Head of caudate nucleus (tissue), 42 donors: Measurements from ENCODE around the gene FUCA2.

Experiments
- DNase-seq, 42 donors: peaks; one replicate each; pipeline versions ENCODE4 v3.0.0 to v3.0.0-alpha.2; 2020 to 2021; ENCODE audit warnings: mixed read lengths in 7 of 42
- intact Hi-C: fragments of 100-400 bp; cut with DNase I; formaldehyde crosslinking; loops from one replicate; pipeline ENCODE4 v1.15.0; 2022

Gene FUCA2, protein sequence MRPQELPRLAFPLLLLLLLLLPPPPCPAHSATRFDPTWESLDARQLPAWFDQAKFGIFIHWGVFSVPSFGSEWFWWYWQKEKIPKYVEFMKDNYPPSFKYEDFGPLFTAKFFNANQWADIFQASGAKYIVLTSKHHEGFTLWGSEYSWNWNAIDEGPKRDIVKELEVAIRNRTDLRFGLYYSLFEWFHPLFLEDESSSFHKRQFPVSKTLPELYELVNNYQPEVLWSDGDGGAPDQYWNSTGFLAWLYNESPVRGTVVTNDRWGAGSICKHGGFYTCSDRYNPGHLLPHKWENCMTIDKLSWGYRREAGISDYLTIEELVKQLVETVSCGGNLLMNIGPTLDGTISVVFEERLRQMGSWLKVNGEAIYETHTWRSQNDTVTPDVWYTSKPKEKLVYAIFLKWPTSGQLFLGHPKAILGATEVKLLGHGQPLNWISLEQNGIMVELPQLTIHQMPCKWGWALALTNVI

DNA sequence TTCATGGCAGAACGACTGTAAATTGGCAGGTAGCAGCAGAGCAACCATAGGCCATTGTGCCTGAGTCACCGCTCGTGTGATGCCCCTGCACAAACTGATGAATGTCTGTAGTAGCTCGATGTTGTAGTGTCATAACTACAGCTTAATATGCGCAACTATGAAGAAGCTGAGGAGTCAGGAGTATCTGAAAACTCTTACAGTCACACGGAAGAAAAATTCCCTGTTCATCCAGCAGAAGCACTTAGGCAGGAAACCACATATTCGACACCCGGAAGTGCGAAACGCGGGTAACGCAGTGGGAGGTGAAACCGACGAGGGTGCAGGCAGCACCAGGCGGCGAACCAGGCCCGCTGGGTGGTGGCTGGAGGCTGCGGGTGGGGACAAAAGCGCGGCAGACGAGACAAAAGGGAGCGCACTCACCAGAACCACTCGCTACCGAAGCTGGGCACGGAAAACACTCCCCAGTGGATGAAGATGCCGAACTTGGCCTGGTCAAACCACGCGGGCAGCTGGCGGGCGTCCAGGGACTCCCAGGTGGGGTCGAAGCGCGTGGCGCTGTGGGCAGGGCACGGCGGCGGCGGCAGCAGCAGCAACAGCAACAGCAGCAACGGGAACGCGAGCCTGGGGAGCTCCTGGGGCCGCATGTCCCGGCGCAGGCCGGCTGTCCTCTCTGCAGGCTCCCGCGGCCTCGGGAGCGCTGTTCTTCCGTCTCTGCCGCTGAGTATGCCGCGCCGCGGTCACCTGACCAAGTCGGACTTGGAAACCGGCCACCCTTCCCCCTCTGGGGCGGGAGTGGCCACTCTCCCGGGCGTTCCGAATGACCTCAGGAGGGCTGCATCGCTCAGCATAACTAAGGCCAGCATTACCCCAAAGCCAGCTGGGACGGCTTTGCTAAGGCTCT is at the start of gene FUCA2:
FUCA2 (minus strand) TSS at position 730 of the 901 bp plus-strand sequence; CDS start at position 644, 86 bp downstream.
- peak; percentile 76 to 95 (median 89) for DNase-seq
- intact Hi-C loops: no loop called here

DNA sequence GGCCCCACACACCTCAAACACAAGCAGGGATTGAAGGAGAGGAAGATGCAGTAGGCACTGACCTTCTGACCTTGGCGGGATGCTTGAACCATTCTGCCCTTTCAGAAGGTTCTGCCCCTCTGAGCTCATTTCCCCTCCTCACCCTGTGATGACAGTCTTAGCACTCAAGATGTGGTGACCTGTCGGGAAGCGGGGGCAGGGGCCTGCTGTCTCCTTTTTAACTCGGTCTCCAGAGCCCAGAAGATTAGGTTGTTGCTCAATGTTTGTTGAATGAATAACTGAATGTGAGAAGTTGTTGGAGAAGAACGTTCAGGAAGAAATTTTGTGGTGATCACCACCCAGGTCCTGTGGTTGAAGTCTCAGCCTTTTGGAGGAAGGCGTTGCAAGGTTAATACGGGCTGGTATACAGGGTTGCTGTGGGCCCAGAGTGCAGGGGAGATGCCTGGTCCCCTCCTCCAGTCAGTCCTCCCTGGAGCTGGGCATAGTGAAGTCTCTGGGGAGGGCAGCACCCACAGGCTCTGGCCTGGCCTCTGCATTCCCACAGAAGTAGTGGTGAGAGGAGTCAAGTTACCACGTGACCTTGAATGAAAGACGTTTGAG is 49.7 kb upstream of the FUCA2 start:
- no peak for DNase-seq
- intact Hi-C loops: no loop called here

DNA sequence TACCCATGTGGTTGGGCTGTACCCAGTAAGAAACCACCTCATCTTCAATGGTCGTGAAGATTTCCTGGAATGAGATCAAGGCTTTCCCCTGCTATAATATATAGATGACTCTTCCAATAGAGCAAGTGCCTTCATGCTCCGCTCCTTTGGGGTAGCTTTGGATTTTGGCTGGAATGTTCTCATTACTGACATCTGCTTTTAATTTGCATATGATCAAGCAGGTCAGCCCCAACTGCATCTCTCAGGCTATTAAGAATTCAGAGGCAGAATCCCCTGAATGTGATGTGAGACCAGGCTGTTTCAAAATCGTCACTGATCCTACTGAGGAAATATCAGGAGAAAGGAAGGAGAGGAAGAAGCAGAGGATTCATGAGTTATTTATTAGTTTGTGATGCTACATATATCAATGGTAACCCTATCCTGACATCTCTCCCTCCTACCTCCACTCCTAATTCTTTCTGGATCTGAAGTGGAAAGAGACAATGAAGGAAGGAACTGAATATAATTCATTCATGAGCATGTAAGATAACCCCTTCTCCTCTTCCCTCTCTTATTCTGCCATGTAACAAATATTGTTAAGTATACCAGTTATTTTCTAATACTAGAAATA is 47.6 kb upstream of the FUCA2 start:
- intact Hi-C loops: no loop called here
- DNase-seq: no peak

DNA sequence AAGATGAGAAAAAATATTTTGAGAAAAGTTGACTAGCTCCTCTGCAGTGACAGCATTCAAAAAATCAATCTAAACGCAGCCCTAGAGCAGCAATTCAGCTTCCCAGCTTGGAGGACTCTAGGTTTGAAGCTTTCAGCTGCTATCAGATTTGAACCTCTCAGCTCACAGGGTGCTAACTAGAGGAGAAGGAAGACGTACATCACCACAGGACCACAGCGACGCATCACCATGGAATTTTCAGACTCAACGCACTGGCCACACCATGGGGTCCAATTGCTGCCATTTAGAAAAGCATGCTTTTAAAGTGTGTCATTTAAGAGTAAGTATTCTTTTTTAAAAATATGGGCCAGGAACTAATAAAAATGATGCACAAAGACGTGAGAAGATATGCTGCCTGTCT is 45.0 kb upstream of the FUCA2 start:
- intact Hi-C loops: no loop called here
- no peak for DNase-seq

DNA sequence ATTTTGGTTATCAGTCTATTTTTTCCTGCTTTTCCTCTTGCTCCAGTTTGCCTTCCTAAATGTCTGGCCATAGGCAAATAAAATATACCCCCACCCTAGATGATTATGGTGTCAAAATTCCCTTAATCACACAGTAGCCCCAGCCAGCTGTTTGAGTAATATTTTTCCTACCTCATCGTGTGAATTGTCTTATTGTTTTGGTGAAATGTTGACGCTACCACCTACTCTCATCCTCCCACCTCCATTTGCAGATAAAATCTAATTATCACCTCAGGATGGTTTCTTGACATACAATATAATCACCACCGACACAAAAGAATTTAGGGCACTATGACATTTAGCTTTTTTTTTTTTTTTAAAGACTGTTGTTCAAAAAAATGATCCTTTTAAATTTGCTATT is 44.1 kb upstream of the FUCA2 start:
- no peak for DNase-seq
- intact Hi-C loops: no loop called here

DNA sequence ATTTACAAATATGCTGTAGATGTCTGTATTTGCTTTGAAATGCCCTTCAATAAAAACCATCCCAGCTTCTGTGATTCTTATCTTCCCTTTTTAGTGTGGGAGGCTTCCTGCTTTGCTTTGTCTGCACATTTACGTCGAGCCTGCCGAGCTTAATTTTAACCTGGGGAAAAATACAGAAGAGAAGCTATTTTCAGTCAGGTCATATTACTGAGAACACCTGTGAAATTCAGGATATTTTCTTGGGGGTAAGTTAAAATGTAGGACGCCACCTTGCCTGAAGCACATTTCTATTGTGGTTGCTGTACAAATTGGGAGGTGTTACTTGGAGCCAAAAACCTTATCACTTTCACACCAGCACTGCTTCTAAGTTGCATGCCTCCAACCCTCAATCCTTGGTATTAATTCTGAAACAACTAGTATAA is 43.6 kb upstream of the FUCA2 start:
- no peak for DNase-seq
- intact Hi-C loops: no loop called here

DNA sequence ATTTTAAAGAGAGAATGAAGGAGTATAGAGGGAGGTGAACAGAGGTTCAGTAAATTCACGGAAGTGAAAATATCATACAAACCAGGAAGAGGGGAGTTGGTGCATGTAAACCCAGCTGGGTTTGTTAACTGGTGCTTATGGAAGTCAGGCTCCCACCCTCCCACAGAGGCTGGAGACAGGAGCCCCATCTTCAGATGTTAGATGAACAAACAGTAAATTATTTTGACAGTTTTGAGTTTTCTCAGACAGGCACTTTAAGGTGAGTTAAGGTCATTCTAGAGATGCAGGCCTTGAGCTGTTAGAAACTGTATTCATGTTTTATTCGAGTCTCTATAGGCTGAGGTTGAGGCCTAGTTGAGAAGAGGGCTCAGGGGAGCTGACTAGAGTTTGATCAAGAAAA is 41.8 kb upstream of the FUCA2 start:
- no peak for DNase-seq
- intact Hi-C loops: no loop called here

DNA sequence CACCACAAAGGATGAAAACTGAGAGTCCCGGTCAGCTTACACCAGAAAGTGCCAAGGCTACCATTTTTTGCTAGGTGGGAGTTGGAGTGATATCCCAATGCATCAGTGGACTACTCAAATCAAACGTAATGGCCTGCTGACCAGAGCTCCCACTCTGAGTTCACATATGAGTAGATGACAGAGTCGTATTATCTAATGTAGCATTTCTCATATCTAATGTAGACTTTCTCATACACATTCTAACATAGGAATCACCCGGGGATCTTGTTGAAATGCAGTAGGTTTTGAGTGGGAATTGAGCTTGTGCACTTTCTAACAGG is 38.4 kb upstream of the FUCA2 start:
- DNase-seq: no peak
- intact Hi-C loops: no loop called here

DNA sequence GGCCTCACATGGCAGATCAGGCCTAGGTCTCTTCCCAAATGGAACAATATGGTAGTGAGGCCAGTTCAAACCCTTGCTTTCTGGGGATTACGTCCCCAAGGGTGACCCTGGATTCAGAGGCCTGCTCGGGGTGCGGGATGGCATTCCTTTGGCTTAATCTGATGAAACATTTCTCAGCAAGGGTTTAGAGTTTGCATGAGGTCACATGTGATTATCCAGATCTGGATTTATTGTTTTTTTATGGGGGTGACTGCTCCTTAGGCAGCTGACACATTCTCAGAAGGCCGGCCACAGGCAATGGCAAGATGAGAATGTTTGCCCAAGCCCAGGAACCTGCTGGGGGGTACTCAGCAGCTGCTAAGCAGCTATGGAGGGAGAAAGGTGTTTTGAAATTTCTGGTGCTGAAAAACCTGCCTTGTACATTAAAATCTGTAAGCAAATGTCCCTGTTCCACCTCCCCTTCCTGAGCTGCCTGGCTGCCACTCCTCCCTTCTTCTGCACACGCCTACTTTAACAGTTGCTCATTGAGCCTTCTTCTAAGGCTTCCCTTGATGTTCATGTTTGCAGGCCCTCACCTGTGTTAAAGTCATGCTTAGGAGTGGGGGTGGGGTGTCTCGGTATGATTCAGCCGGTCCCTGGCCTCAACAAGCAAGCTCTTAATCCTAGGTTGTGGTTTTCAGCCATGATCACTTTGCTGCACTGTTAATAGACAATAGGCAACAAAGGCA is 37.9 kb upstream of the FUCA2 start:
- intact Hi-C loops: no loop called here

DNA sequence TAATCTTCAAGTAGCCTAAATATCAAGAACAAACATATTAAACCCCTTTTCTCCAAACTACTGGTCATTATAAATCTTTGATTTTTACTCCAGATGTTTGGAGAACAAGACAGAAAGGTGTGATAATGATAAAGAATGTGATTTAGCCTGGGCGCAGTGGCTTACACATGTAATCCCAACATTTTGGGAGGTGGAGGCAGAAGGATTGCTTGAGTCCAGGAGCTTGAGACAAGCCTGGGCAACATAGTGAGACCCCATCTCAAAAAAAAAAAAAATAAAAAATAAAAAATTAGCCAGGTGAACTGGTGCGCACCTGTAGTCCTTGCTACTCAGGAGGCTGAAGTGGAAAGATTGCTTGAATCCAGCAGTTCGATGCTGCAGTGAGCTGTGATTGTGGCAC is 35.1 kb upstream of the FUCA2 start:
- intact Hi-C loops: no loop called here
- DNase-seq: no peak

More for the DNA sequence above, 37.9 kb upstream of the FUCA2 start:
- DNase-seq: no peak

DNA sequence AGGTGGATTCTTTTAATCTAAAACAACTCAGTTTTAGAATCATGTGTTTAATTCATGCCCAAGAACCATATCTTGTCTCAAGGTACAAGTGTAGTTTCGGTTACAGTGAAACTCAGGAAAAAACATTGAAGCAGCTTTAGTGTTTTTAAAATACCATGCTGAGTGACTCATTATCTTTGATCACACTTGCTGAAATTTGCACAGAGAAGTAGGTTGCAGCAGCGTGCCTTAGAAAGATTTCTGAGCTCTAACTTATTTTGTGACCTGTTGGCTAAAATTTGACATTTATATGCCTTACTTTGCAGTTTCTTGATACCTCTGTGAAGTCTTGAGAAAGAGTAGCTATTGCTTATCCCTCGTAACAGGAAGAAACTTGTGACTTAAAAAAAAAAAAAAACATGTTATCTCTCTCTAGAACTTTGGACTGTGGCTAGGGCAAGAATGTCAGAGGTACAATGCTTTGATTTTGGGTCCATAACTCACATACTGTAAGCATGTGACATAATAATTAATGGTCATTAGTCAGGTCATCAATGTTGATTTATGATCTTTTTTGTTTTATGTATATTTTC is 34.5 kb upstream of the FUCA2 start:
- no peak for DNase-seq
- intact Hi-C loops: no loop called here

DNA sequence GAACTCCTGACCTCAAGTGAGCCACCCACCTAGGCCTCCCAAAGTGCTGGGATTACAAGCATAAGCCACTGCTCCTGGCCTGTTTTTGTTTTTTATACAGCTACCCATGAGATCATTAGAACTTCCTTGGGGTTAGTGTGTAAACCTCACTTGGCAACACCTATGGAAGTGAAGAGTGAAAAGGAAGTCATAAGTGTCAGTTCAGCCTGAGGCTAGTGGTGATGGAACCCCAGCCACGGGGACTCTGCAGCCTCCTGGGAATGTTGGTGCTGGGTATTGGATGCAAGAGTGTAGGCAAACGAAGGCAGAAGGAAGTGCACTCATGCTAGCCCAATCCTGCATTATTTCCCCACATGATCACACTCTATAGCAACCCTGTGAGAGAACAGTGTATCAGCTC is 33.6 kb upstream of the FUCA2 start:
- intact Hi-C loops: no loop called here
- DNase-seq: no peak

DNA sequence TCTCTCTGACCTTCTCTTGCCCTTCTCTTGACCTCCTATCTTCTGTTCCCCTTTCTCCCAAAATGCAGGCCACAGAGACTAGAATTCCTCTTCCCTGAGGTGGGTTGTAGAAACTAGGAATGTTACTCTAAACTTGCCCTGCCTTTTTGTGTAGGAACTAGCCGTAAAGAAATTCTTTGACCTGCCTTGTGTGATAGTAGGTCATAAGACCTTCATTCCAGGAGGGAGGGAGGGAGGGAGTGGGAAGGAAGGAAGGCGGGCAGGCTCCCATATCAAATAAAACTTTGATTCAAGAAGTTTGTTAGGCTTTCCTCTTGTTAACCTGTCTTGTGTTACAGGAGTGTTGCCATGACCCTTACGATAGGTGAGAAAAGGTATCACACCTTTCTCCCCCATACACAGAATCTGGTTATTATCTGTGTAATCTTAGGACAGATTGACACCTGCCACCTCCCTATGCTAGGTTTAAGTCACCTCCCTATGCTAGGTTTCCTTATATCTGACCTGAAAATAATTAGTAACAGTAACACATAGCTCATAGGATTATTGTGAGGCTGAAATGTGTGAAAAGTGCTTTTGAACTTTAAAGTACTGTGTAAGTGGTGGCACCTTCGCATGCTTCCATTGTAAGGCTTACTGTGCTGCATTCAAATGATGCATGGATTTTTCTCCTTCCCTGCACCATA is 32.6 kb upstream of the FUCA2 start:
- DNase-seq: no peak
- intact Hi-C loops: no loop called here

DNA sequence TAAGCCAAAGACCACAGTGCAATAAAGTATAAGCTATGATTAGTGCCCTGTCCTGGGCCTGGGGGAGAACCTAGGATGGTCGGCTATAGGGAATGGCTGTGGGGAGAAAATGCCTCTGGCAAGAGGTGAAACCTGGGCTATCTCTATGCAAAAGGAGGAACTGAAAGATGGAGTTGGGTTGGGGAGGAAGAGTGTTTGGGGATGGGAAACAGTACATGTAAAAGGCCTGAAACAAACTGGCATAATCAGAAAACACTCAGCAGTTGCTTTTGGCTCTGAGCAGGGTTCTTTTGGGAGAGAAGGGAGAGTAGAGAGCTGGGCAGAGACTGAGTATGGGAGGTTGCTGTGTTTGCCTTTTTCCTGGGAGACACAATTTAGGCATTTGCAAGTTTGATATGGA is 31.9 kb upstream of the FUCA2 start:
- no peak for DNase-seq
- intact Hi-C loops: no loop called here

DNA sequence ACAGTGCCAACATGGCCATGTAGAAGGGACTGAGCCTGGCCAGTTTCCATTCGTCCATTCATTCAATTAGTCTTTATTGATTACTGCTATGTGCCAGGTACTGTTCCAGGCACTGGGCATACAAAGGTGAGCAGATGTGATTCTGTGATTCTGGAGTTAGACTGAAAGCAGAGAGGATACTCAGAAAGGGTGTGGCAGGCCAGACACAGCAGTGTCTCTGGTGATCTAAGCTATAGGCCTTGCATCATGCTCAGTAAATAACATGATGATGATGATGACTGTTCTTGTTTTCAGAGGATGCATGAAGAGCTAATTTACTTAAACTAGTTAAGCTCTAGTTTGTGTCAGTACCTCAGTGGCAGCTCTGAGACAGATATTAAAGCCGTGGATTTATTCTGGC is 31.4 kb upstream of the FUCA2 start:
- DNase-seq: no peak
- intact Hi-C loops: no loop called here

DNA sequence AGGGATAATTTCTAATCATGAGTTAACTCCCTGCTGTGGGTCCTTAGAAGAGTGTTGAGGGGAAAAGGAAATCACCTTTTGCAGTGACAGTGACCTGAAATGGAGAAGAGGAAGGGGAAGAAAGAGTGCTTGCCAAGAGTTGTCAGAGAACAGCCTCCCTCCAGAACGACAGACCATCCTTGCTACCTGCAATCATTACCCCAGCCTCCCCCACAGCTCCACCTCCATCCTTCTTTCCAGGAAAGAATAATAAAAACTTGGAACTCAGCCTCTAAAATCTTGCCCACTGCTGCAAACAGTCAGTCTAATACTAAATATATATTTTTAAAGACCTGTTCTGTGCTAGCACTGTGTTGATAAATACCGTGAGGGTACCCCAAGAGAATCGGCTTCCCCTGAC is 28.7 kb upstream of the FUCA2 start:
- DNase-seq: no peak
- intact Hi-C loops: no loop called here

DNA sequence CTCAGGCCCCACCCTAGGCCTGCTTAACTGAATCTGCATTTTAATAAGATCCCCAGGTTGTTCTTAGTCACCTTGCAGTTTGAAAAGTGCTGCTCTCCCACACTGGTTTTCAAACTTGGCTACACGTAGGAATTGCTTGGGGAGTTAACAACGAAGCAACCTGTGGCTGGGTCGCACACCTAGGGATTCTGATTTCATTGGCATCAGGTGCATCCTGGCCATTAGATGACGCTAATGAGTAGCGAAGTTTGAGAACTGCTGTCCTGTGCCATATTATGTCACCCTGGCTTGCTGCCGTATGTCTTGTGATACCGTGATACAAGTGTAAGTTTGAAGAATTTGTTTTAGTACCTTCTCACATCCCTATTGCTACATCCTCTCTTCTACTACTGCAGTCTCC is 28.2 kb upstream of the FUCA2 start:
- DNase-seq: no peak
- intact Hi-C loops: no loop called here

DNA sequence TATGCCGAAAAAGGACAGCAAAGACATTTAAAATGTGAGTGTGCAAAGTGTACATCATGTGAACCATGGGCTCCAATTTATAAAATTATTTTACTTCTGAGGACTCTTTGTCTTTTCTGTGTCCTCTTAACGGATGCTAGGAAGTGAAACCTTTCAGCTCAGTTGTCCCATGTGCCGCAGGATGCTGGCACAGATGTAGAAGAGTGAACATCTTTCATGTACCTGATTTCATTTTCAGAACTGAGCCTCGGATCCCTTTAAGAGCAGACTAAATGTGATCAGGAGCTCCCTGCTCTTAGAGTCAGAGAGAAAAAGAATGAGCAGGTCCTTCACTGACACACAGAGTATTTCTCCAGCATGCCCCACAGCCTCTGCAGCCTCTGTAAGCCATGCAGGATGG is 27.6 kb upstream of the FUCA2 start:
- intact Hi-C loops: no loop called here
- DNase-seq: no peak
